Osteoblast (primary cell): ENCODE data around the gene R3HDM2. TPM values are rescaled to one million over a fixed set of nuclear protein-coding genes. Genes with fewer than 3 reads are reported as not detected.

Source experiments
- DNase-seq: peaks from one replicate; pipeline ENCODE4 v3.0.0; 2011; ENCODE audit warnings: low spot score, mixed read lengths; ENCODE audit not compliant: insufficient read length; ENCODE audit errors: missing footprints
- H2AFZ ChIP-seq: 2 replicates; pipeline ENCODE4 v1.6.0; 2011; ENCODE audit warnings: mild to moderate bottlenecking, low read length
- H3K27ac ChIP-seq: 2 replicates; pipeline ENCODE4 v1.5.1; 2011; ENCODE audit warnings: mild to moderate bottlenecking, low read depth, low read length, moderate library complexity
- H3K27me3 ChIP-seq: 2 replicates; pipeline ENCODE4 v1.6.0; 2012; ENCODE audit warnings: mild to moderate bottlenecking, control low read depth, inconsistent platforms, low read length, moderate library complexity; ENCODE audit not compliant: insufficient read depth
- H3K36me3 ChIP-seq: 2 replicates; pipeline ENCODE4 v1.5.1; 2011; ENCODE audit warnings: mild to moderate bottlenecking, low read length, control low read depth, moderate library complexity; ENCODE audit not compliant: insufficient read depth
- H3K4me1 ChIP-seq: 2 replicates; pipeline ENCODE4 v1.5.1; 2011; ENCODE audit warnings: mild to moderate bottlenecking, low read length, control low read depth, moderate library complexity; ENCODE audit not compliant: insufficient read depth
- H3K4me2 ChIP-seq: 2 replicates; pipeline ENCODE4 v1.6.0; 2011; ENCODE audit warnings: mild to moderate bottlenecking, low read length; ENCODE audit not compliant: insufficient read depth
- H3K4me3 ChIP-seq: fragments of 200-600 bp; sonication (generic); 3 replicates; pipeline ENCODE4 v1.5.1; 2012; ENCODE audit warnings: mild to moderate bottlenecking, low read length, inconsistent platforms; ENCODE audit not compliant: insufficient read depth
- H3K79me2 ChIP-seq: 2 replicates; pipeline ENCODE4 v1.6.0; 2012; ENCODE audit warnings: mild to moderate bottlenecking, low read length, control low read depth, inconsistent platforms; ENCODE audit not compliant: insufficient read depth
- H3K9me3 ChIP-seq: 2 replicates; pipeline ENCODE4 v1.5.1; 2011; ENCODE audit warnings: low read depth, low read length, control low read depth
- H4K20me1 ChIP-seq: 2 replicates; pipeline ENCODE4 v1.6.0; 2012; ENCODE audit warnings: mild to moderate bottlenecking, low read length, control low read depth; ENCODE audit not compliant: insufficient read depth
- total RNA-seq: library from RNA; depleted of rRNA; stranded (reverse); fragments of >200 nt; gene quantifications from 2 replicates; pipeline ENCODE4 v1.2.3, GENCODE V29; 2012
- TF ChIP-seq, protein P1 (sequence below): IDR thresholded peaks from 2 replicates; pipeline ENCODE4 v1.5.1; 2011; ENCODE audit warnings: mild to moderate bottlenecking, low read depth, low read length, moderate library complexity; ENCODE audit errors: extremely low read depth

The R3HDM2 gene
- total RNA-seq, 1 donor = 23.2 TPM

DNA sequence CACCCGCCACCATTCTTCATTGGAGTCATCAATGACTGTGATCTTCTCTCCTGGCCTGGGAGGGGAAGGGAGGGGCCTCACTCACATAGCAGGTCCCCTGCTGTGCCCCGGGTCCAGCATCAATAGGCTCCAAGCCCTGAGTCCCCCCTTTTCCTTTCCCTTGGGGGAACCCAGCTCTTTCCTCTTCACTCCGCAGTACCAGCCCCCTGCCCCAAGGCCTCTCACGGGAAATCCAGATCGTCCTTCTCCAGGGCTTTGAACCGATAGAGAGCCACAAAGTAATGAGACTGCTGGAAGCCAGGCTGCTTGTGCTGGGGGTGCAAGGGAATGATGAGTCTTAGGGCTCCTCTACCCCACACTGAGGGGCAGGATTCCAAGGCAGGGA is 186.5 kb downstream of the R3HDM2 start:
- H3K9me3 ChIP-seq = no peaks in the 10 kb centered on the region
- no peak overlapping the region for H3K4me3 ChIP-seq
- H3K36me3 ChIP-seq = no peaks in the 10 kb centered on the region
- no peak overlapping the region for H2AFZ ChIP-seq
- no peak overlapping the region for H3K27ac ChIP-seq
- H3K79me2 ChIP-seq = no peaks in the 10 kb centered on the region
- peaks cover 4% of the 10 kb centered on the region for H4K20me1 ChIP-seq
- H3K27me3 ChIP-seq = peaks cover 27% of the 10 kb centered on the region
- DNase-seq = no peak
- H3K4me2 ChIP-seq = no peak overlapping the region
- peaks cover 23% of the 10 kb centered on the region for H3K4me1 ChIP-seq
- TF ChIP-seq, protein P1, sequence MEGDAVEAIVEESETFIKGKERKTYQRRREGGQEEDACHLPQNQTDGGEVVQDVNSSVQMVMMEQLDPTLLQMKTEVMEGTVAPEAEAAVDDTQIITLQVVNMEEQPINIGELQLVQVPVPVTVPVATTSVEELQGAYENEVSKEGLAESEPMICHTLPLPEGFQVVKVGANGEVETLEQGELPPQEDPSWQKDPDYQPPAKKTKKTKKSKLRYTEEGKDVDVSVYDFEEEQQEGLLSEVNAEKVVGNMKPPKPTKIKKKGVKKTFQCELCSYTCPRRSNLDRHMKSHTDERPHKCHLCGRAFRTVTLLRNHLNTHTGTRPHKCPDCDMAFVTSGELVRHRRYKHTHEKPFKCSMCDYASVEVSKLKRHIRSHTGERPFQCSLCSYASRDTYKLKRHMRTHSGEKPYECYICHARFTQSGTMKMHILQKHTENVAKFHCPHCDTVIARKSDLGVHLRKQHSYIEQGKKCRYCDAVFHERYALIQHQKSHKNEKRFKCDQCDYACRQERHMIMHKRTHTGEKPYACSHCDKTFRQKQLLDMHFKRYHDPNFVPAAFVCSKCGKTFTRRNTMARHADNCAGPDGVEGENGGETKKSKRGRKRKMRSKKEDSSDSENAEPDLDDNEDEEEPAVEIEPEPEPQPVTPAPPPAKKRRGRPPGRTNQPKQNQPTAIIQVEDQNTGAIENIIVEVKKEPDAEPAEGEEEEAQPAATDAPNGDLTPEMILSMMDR = no peak

DNA sequence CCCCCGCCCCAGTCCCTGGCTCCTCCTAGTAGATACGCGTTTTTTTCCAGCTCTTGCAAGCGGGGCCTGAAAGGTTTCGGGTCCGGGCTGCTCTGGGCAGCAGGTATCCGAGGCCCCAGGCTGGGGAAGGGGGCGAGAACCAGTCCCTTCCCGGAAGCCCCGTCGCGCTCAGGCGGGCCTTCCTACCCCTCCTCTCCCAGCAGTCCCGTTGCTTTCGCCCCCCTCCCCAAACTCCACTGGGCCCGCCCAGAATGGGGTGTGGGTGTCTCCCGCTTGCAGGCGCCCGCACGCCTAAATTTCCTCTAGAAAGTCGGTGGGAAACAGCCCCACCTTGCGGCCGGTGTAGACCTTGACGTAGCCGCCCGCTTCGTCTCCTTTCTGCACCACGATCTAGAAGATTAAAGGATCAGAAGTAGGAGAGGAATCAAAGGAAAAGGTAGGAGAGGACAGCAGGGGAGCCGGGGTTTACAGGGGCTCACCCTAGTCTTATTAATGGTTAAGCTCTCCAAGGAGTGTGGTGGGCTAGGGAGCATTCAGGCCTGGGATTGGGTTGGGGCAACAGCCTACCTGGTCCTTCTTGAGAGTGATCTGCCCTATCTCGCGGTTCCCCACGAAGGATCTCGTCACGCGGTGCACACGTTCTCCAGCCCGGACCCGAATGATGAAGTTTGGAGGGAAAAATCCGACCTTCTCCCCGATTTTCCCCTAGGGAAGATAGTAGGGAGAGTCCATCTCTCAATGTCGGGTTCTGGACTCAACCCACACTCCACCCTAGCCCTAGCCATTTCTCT is 187.1 kb downstream of the R3HDM2 start:
- DNase-seq = peak; percentile 98
- H3K36me3 ChIP-seq = no peaks in the 10 kb centered on the region
- H2AFZ ChIP-seq = no peak overlapping the region
- TF ChIP-seq, protein P1 = peak; percentile 83
- peak overlapping the region; percentile 68 for H3K4me3 ChIP-seq
- H3K27ac ChIP-seq = no peak overlapping the region
- peaks cover 26% of the 10 kb centered on the region for H3K4me1 ChIP-seq
- H3K79me2 ChIP-seq = no peaks in the 10 kb centered on the region
- no peaks in the 10 kb centered on the region for H3K9me3 ChIP-seq
- peak overlapping the region; percentile 79 for H3K4me2 ChIP-seq
- H4K20me1 ChIP-seq = peaks cover 4% of the 10 kb centered on the region
- H3K27me3 ChIP-seq = peaks cover 29% of the 10 kb centered on the region

DNA sequence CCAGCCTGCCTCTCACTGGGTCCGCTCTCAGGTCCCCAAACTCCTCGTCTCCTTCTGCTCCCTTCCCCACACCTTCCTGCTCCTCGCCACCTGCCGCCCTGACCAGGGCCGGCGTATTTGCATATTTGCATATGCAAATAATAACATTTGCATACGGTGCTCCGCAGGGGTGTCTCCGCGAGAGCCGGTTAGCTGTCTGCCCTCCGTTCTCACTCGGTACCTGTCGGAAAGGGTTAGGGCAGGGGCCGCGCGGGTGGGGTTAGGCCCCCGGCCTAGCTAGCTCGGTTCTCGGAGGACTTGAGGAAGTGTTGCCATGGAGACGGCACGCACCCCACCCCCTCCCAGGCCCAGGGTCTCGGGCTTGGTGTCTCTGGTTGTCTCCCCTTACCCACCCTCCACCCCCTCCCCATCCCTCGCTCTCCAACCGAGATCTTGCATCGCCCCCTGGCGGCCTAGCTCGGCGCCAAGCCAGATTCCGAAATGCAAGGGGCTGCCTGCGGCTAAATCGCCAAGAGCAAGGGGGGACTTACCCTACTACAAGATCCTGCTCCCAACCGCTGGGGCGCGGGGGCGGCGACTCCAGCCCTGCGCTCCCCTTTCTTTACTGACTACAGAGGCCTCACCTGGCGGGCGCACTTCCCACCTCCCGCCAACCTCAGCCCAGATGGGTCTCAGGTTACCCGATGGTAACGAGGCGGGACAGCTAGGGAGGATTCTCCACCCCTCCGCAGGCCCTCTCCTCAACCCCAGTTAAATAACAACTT is 188.0 kb downstream of the R3HDM2 start:
- Histone ChIP-seq H3K27me3 (peaks cover 34% of the 10 kb centered on the region), H3K4me1 (peaks cover 31% of the 10 kb centered on the region), H2AFZ (no peak overlapping the region), H3K27ac (no peak overlapping the region), H3K4me3 (peak overlapping the region; percentile 68), H3K36me3 (no peaks in the 10 kb centered on the region), H3K4me2 (peak overlapping the region; percentile 79), H3K79me2 (no peaks in the 10 kb centered on the region), H3K9me3 (no peaks in the 10 kb centered on the region), H4K20me1 (peaks cover 4% of the 10 kb centered on the region)
- TF ChIP-seq, protein P1 = peak; percentile 51
- DNase-seq = peak; percentile 90

DNA sequence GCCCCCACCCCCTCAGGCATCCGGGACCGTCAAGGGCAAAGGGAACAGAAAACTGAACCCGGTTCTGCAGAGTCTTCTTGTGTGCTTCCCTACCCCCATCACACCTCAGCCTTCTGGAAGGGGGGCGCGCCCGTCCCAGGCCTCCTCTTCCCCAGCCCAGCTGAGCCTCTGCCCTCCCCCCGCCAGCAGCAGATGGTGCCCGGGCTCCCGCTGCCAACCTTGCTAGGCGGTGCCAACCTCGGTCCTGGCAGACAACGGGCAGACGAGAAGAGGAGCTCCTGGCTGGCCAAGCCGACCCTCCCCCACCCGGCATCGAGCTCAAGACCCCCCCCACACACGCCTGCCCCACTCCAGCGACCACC is 188.5 kb downstream of the R3HDM2 start:
- Histone ChIP-seq H2AFZ (no peak overlapping the region), H3K27ac (no peak overlapping the region), H4K20me1 (peaks cover 4% of the 10 kb centered on the region), H3K27me3 (peaks cover 37% of the 10 kb centered on the region), H3K4me2 (peak overlapping the region; percentile 79), H3K4me3 (no peak overlapping the region), H3K79me2 (no peaks in the 10 kb centered on the region), H3K36me3 (no peaks in the 10 kb centered on the region), H3K9me3 (no peaks in the 10 kb centered on the region), H3K4me1 (peaks cover 31% of the 10 kb centered on the region)
- TF ChIP-seq, protein P1 = no peak
- DNase-seq = peak; percentile 71
